MCF 10A (cell line): Measurements from ENCODE around the gene MED12L. TPM values are rescaled to one million over a fixed set of nuclear protein-coding genes. Genes with fewer than 3 reads are reported as not detected.

Experiments used
- BruUV-seq: library from RNA; stranded (reverse); fragments of 400-500 nt; replicated peaks from 2 replicates; lab custom pipeline; 2021; lab: Mats Ljungman, UMichigan
- CTCF ChIA-PET: fragments of 300-600 bp; sonication (Branson Sonifier 250); formaldehyde crosslinking; extraction: SDS; loops from one replicate; lab custom pipeline; 2021; ENCODE audit warnings: antibody characterized with exemption, inconsistent platforms; lab: Yijun Ruan, JAX
- POLR2A ChIA-PET: fragments of 300-600, 350-650 bp; sonication (Branson Sonifier 250); formaldehyde crosslinking; extraction: SDS; loops from one replicate; lab custom pipeline; 2020; ENCODE audit warnings: antibody characterized with exemption, inconsistent platforms; lab: Yijun Ruan, JAX
- DNase-seq: peaks from one replicate; pipeline ENCODE4 v3.0.0-alpha.2; 2018; ENCODE audit not compliant: unreplicated experiment
- H3K27ac Mint-ChIP-seq: one replicate; pipeline ENCODE4 v1.8.0; 2022; ENCODE audit warnings: mild to moderate bottlenecking, low read depth, mixed read lengths; ENCODE audit not compliant: unreplicated experiment
- H3K27me3 Mint-ChIP-seq: one replicate; pipeline ENCODE4 v1.8.0; 2022; ENCODE audit warnings: mixed read lengths; ENCODE audit not compliant: insufficient read depth, unreplicated experiment
- H3K36me3 Mint-ChIP-seq: one replicate; pipeline ENCODE4 v1.8.0; 2022; ENCODE audit warnings: mild to moderate bottlenecking, moderate library complexity, mixed read lengths; ENCODE audit not compliant: insufficient read depth, unreplicated experiment
- H3K4me1 Mint-ChIP-seq: one replicate; pipeline ENCODE4 v1.8.0; 2022; ENCODE audit warnings: mixed read lengths; ENCODE audit not compliant: insufficient read depth, unreplicated experiment
- H3K4me3 Mint-ChIP-seq: one replicate; pipeline ENCODE4 v1.8.0; 2022; ENCODE audit warnings: mild to moderate bottlenecking, moderate library complexity, mixed read lengths; ENCODE audit not compliant: unreplicated experiment
- H3K9me3 Mint-ChIP-seq: one replicate; pipeline ENCODE4 v1.8.0; 2022; ENCODE audit warnings: mixed read lengths; ENCODE audit not compliant: unreplicated experiment
- CTCF ChIP-seq: fragments of 200-600 bp; IDR thresholded peaks from one replicate; pipeline ENCODE4 v1.8.0; 2022; ENCODE audit warnings: antibody characterized with exemption, mild to moderate bottlenecking; ENCODE audit not compliant: unreplicated experiment
- intact Hi-C: fragments of 100-400 bp; cut with micrococcal nuclease; formaldehyde crosslinking; loops from 2 replicates; pipeline ENCODE4 v1.14.1; 2022
- total RNA-seq: library from RNA; stranded (reverse); gene quantifications from 2 replicates; pipeline ENCODE4 v1.2.3, GENCODE V29; 2022

Gene MED12L
- total RNA-seq, 1 experiment from 2014 or later = 0.47 TPM

- Mint-ChIP-seq H3K4me1 (peaks cover 4% of the 10 kb centered on the region), H3K27ac (no peak overlapping the region), H3K9me3 (no peaks in the 10 kb centered on the region), H3K36me3 (no peaks in the 10 kb centered on the region), H3K4me3 (peak overlapping the region; percentile 51), H3K27me3 (peaks cover 11% of the 10 kb centered on the region)
- intact Hi-C loops = loop anchor here (5.0 kb wide), 1 partner anchor 48 kb away; no protein-coding TSS in a partner anchor
- no peak for TF ChIP-seq CTCF
- BruUV-seq = no TSS peak
- no peak for DNase-seq
- CTCF ChIA-PET = interaction anchor here (1.4 kb wide), 1 partner anchor 161 kb away, joined by 4 read pairs; no protein-coding TSS in a partner anchor
- POLR2A ChIA-PET = interaction anchor here (0.8 kb wide), 1 partner anchor 539 kb away, joined by 3 read pairs; the partner anchor contains the start of gene SERP1
Measured at GRCh38 chr3:151084893-151085226, 604 bp upstream of the MED12L start.

- no peak for DNase-seq
- peak overlapping the region; percentile 77 for H3K4me3 Mint-ChIP-seq
- ChIA-PET CTCF (interaction anchor here (0.6 to 2.9 kb wide), 12 partner anchors 9 to 382 kb away, joined by 3 to 17 read pairs (median 4); partner anchors contain the start of gene ERICH6), POLR2A (interaction anchor here (0.7 to 1.7 kb wide), 4 partner anchors 9 to 540 kb away, joined by 3 to 9 read pairs (median 4); partner anchors contain the start of gene SERP1)
- H3K9me3 Mint-ChIP-seq = no peaks in the 10 kb centered on the region
- H3K27ac Mint-ChIP-seq = no peak overlapping the region
- intact Hi-C loops = loop anchor here (1.0 to 5.0 kb wide), 4 partner anchors 49 to 161 kb away; no protein-coding TSS in a partner anchor
- no peaks in the 10 kb centered on the region for H3K36me3 Mint-ChIP-seq
- TF ChIP-seq CTCF = no peak
- BruUV-seq = no TSS peak
- peaks cover 11% of the 10 kb centered on the region for H3K27me3 Mint-ChIP-seq
- H3K4me1 Mint-ChIP-seq = peaks cover 4% of the 10 kb centered on the region
Measured at GRCh38 chr3:151085889-151086483, 522 bp downstream of the MED12L start.

- POLR2A ChIA-PET = interaction anchor here (1.3 to 1.7 kb wide), 2 partner anchors 8 to 131 kb away, joined by 4 to 9 read pairs; no protein-coding TSS in a partner anchor
- intact Hi-C loops = loop anchor here (1.0 to 5.0 kb wide), 4 partner anchors 49 to 161 kb away; no protein-coding TSS in a partner anchor
- peaks cover 11% of the 10 kb centered on the region for H3K27me3 Mint-ChIP-seq
- peak; percentile 43 for DNase-seq
- peaks cover 4% of the 10 kb centered on the region for H3K4me1 Mint-ChIP-seq
- H3K9me3 Mint-ChIP-seq = no peaks in the 10 kb centered on the region
- no peaks in the 10 kb centered on the region for H3K36me3 Mint-ChIP-seq
- H3K4me3 Mint-ChIP-seq = peak overlapping the region; percentile 77
- TF ChIP-seq CTCF = peak; percentile 26
- CTCF ChIA-PET = interaction anchor here (0.6 to 2.9 kb wide), 19 partner anchors 9 to 383 kb away, joined by 3 to 17 read pairs (median 4); partner anchors contain the start of gene ERICH6
- BruUV-seq = no TSS peak
- H3K27ac Mint-ChIP-seq = no peak overlapping the region
Measured at GRCh38 chr3:151086484-151087456, 1.3 kb downstream of the MED12L start.
